GM21529 (cell line): ENCODE measurements around the gene ANK2.

Experiments
- ATAC-seq: cut with Tn5 transposase; IDR thresholded peaks from one replicate; pipeline ENCODE4 v1.9.1; 2021; ENCODE audit not compliant: unreplicated experiment

ANK2 gene

GRCh38 chr4:113088050-113088449 is 38.6 kb downstream of the ANK2 start:
- no peak for ATAC-seq

DNA sequence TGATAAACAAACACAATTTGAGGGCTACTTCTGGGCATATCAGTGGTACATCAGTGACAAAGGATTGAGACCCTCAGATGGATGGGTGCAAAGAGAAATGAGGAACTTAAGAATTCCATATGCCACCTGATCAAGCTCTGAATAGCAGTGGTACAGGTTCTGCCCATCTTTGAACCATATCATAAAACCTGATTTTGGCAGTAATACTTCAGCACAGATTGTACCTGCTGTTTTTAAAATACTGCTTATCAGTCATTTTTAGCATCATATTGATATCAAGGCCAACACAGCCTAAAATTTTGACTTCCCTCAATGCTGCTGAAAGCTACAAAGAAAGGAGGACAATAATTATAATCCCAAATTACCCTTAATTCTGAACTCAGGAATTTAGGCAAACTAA is 41.5 kb downstream of the ANK2 start:
- no peak for ATAC-seq

DNA sequence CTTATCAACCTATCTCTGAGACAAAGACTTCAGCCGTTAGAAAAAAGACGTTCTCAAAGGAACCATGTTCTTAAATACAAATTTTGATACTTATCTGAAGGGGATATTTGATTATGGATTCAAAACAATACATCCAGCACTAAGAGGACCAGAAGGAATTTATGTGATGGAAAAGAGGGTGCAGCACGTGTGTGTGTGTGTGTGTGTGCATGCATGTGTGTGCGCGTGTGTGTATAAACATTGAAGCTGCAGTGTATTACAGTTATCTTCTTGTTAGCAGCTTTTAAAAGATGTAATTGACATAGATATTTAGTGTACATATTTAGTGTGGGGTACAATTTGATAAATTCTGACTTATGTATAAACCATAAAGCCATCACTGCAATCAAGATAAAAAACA is 44.9 kb downstream of the ANK2 start:
- ATAC-seq = no peak

DNA sequence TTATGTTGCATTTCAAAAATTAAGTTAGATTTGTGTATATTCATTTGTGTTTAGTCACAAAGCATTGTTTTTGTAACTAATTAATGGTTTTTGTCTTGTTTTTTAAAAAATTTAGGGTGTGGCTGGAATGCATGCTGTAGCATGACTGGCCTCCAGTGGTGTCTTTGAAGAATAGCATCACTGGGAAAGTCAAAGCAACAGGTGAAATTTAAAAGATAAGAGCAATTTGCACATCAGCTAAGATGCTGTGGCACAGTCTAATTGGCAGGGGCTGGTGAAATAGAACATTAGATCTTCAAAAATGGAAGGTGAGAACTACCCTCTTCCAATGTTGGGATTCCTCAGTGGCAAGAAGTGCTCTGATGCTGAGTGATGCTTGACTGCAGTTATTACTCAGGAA is 45.3 kb downstream of the ANK2 start:
- no peak for ATAC-seq

- ATAC-seq = no peak
Measured at GRCh38 chr4:113101669-113102068, 52.2 kb downstream of the ANK2 start.

- no peak for ATAC-seq
Measured at GRCh38 chr4:113103556-113103955, 54.1 kb downstream of the ANK2 start.

- ATAC-seq = no peak
Measured at GRCh38 chr4:113106108-113106507, 56.7 kb downstream of the ANK2 start.

DNA sequence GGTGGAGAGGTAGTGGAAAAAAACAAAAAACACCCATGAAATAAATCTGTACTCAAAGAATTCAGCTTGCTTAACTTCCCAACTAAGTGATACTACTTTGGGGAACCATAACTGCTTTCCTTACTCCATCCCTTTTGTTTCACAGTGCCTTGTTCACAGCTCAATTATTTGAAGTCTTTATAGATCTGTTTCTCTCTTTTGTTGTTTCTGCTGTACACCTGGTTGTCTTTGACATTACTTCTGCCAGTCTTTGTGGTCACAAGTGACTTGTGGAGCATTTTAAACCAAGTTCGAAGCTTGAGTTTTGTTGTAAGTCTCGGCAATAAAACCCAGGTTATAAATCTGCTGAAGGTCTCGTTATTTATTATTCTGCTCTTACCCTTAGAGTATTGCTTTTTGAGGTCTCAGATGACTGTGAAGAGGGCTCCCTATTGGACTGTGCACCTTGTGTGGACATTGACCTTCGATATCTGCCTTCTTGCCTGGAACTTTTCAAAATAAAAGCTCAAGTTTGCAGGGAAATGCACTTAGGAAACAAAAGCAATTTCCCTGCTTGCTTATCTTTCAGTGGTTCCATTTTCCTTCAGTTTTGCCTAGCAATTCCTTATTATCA is 59.8 kb downstream of the ANK2 start:
- no peak for ATAC-seq

DNA sequence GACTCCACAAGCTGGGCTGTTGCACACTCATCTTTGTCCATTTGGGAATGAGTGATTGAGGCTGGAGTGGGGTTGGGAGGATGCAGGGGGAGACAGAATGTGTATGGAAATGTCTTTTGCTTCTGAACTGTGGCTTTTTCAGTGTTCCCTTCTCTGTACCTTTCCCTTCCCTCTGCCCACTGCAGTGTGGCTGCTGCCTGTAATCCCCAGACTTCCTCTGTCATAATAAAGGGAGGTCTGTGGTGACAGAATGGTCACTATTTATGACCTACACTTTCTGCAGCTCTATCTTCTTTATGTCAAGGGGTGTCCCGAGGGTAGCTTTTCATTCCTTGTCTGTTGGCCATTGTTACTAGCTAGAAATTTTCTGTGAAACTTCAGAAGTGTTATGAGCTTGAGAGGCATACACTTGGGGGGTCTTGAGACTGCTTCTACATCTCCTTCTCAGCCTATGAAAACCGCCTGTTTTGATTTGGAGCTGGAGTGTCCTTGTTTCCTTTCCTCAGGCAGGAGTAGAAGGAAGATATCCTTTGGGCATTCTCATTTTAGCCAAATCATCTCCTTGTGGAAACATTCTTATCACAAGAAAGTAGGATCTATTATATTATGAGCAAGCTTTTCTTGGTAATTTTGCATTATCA is 63.0 kb downstream of the ANK2 start:
- no peak for ATAC-seq

- no peak for ATAC-seq
Measured at GRCh38 chr4:113113151-113113550, 63.7 kb downstream of the ANK2 start.

- no peak for ATAC-seq
Measured at GRCh38 chr4:113114884-113115283, 65.4 kb downstream of the ANK2 start.

- ATAC-seq = no peak
Measured at GRCh38 chr4:113116414-113117357, 67.2 kb downstream of the ANK2 start.

GRCh38 chr4:113117358-113117702 is 67.9 kb downstream of the ANK2 start:
- ATAC-seq = no peak

DNA sequence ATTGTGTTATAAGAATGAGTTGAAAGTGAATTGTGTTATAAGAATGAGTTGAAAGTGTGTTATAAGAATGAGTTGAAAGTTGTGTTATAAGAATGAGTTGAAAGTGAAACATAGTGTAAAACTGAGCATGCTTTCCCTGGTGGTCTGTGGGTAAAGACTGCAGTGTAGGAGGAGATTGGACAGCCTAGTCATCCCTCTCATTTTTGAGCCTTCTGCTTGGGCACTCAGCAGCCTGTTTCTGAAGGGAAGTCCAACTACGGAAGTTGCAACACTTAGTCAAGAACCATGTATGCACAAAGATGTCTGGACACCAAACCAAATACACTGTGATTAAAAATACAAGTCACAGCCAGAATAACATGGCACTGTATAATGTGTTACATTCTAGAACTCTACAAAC is 72.6 kb downstream of the ANK2 start:
- ATAC-seq = no peak

- no peak for ATAC-seq
Measured at GRCh38 chr4:113125418-113125817, 76.0 kb downstream of the ANK2 start.

DNA sequence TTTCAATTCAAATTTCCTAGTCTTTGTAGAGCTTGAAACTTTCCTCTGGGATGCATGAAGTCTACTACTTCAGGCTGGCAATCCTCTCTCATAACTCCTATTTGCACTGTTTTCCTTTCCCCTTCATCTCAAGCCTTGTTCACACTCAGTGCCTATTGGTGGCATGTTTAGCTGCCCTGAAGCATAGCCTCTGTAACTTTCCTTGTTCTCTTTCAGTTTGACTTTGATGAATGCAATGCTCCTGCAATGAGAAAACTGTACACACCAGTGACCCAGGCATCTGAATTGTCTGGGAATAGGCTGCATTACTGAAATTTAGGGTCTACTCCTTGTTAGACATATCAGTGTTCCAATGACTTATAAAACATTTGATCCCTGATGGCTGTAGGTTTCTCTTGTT is 81.7 kb downstream of the ANK2 start:
- no peak for ATAC-seq

GRCh38 chr4:113131621-113132020 is 82.2 kb downstream of the ANK2 start:
- no peak for ATAC-seq

DNA sequence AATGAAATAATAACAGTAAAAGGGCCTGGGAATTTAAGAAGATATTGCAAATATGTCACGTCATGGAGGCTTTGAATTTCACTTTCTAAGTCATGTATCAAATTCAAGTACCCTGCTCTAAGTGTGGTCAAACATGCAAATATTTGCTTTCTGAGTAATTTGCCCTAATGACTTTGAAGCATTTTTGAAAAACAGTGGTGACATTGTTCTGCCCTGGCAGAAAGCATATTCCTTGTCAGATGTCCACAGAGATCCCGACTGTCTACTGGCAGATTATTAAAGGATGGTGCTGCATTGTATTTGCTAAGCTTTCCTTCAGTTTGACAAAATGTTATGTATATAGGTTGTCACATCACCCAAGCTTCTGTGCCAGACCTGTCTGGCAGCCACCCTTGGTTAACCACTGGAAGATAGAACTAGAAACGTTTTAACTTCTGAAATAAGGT is 92.5 kb downstream of the ANK2 start:
- peak; percentile 43 for ATAC-seq

DNA sequence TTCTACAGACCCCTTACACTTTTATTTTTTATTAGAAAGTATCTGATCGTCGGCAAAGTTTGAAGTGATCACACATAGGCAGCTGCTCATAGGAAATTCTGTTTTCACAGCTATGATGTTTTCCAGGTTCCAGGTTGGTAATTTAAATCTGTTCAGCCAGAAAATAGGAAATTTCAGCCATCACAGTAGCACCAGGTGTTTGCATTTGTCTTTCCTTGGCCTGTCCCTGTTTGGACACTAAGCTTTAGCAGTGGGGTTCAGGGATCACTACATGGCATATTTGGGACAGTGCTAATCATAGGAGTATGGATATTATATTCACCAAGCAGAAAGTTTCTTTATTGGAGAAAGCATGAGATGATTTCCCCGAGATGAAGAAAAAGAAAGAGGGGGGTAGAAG is 92.9 kb downstream of the ANK2 start:
- ATAC-seq = no peak

GRCh38 chr4:113144091-113144490 is 94.6 kb downstream of the ANK2 start:
- ATAC-seq = no peak

- no peak for ATAC-seq
Measured at GRCh38 chr4:113145147-113145518, 95.7 kb downstream of the ANK2 start.
